Neural progenitor cell (in vitro differentiated cells): ENCODE data around the gene HMG20A. TPM values are rescaled to one million over a fixed set of nuclear protein-coding genes. Genes with fewer than 3 reads are reported as not detected.

Experiments
- DNase-seq: peaks from one replicate; pipeline ENCODE4 v3.0.0-alpha.2; 2016; ENCODE audit warnings: low spot score
- H2AFZ ChIP-seq: fragments of 200-600 bp; sonication (generic); replicated peaks from 2 replicates; pipeline ENCODE4 v1.6.1; 2016; ENCODE audit warnings: antibody characterized with exemption
- H3F3A ChIP-seq: fragments of 200-600 bp; sonication (generic); 2 replicates; pipeline ENCODE4 v1.6.1; 2016; ENCODE audit warnings: antibody characterized with exemption, low read depth
- H3K27ac ChIP-seq: fragments of 200-600 bp; sonication (generic); 2 replicates; pipeline ENCODE4 v1.5.1; 2016; ENCODE audit warnings: mild to moderate bottlenecking
- H3K27me3 ChIP-seq: fragments of 200-600 bp; sonication (generic); 2 replicates; pipeline ENCODE4 v1.6.1; 2016; ENCODE audit warnings: mild to moderate bottlenecking, moderate library complexity
- H3K36me3 ChIP-seq: fragments of 200-600 bp; sonication (generic); 2 replicates; pipeline ENCODE4 v1.5.1; 2016
- H3K4me1 ChIP-seq: fragments of 200-600 bp; sonication (generic); 2 replicates; pipeline ENCODE4 v1.6.1; 2016; ENCODE audit warnings: mixed run types
- H3K4me2 ChIP-seq: fragments of 200-600 bp; sonication (generic); 2 replicates; pipeline ENCODE4 v1.6.1; 2016
- H3K4me3 ChIP-seq: fragments of 200-600 bp; sonication (generic); 2 replicates; pipeline ENCODE4 v1.5.1; 2016
- H3K79me2 ChIP-seq: fragments of 200-600 bp; sonication (generic); 2 replicates; pipeline ENCODE4 v1.6.1; 2016; ENCODE audit warnings: low read depth
- H3K9ac ChIP-seq: fragments of 200-600 bp; sonication (generic); 2 replicates; pipeline ENCODE4 v1.6.1; 2016
- H3K9me3 ChIP-seq: fragments of 200-600 bp; sonication (generic); 2 replicates; pipeline ENCODE4 v1.5.1; 2016; ENCODE audit warnings: low read depth
- H4K20me1 ChIP-seq: fragments of 200-600 bp; sonication (generic); 2 replicates; pipeline ENCODE4 v1.6.1; 2016; ENCODE audit warnings: low read depth
- H3K27ac Mint-ChIP-seq: 3 replicates; pipeline ENCODE4 v1.8.0; 2021; ENCODE audit warnings: mixed read lengths
- H3K27me3 Mint-ChIP-seq: 2 replicates; pipeline ENCODE4 v1.8.0; 2022; ENCODE audit warnings: low read depth, mild to moderate bottlenecking, inconsistent platforms, moderate library complexity, mixed read lengths; ENCODE audit not compliant: insufficient read depth
- H3K36me3 Mint-ChIP-seq: 3 replicates; pipeline ENCODE4 v1.8.0; 2021; ENCODE audit warnings: mixed read lengths
- H3K4me1 Mint-ChIP-seq: 3 replicates; pipeline ENCODE4 v1.8.0; 2021; ENCODE audit warnings: mixed read lengths
- H3K4me3 Mint-ChIP-seq: 3 replicates; pipeline ENCODE4 v1.8.0; 2021; ENCODE audit warnings: mild to moderate bottlenecking, moderate library complexity, mixed read lengths
- H3K9me3 Mint-ChIP-seq: 3 replicates; pipeline ENCODE4 v1.8.0; 2020; ENCODE audit warnings: mixed read lengths
- CTCF ChIP-seq: fragments of 200-600 bp; sonication (generic); IDR thresholded peaks from 2 replicates; pipeline ENCODE4 v1.5.1; 2017; ENCODE audit warnings: antibody characterized with exemption, mild to moderate bottlenecking
- EZH2 ChIP-seq: fragments of 200-600 bp; sonication (generic); IDR thresholded peaks from 2 replicates; pipeline ENCODE4 v1.6.1; 2017; ENCODE audit warnings: antibody characterized with exemption, mild to moderate bottlenecking, moderate library complexity
- EZH2phosphoT487 ChIP-seq: fragments of 200-600 bp; sonication (generic); IDR thresholded peaks from 2 replicates; pipeline ENCODE4 v1.6.1; 2017; ENCODE audit warnings: antibody characterized with exemption
- total RNA-seq: library from RNA; depleted of rRNA; stranded (reverse); fragments of >200 nt; gene quantifications from 2 replicates; pipeline ENCODE4 v1.2.3, GENCODE V29; 2015; ENCODE audit warnings: low replicate concordance

The HMG20A gene
- total RNA-seq, 1 donor from 2014 or later, result 75.6 TPM

- Histone ChIP-seq H3K9ac (no peak overlapping the region), H4K20me1 (peaks cover 16% of the 10 kb centered on the region), H3F3A (no peaks in the 10 kb centered on the region), H3K27me3 (no peaks in the 10 kb centered on the region), H3K27ac (no peak overlapping the region), H3K36me3 (peaks cover 6% of the 10 kb centered on the region), H3K4me3 (no peak overlapping the region), H3K79me2 (peaks cover 70% of the 10 kb centered on the region), H3K9me3 (peaks cover 15% of the 10 kb centered on the region), H3K4me2 (no peak overlapping the region), H3K4me1 (no peaks in the 10 kb centered on the region), H2AFZ (no peak overlapping the region)
- no peak for DNase-seq
- H3K36me3 Mint-ChIP-seq, result peaks cover 6% of the 10 kb centered on the region
- H3K9me3 Mint-ChIP-seq, result peaks cover 21% of the 10 kb centered on the region
- H3K4me3 Mint-ChIP-seq, result no peak overlapping the region
- no peaks in the 10 kb centered on the region for H3K4me1 Mint-ChIP-seq
- no peak overlapping the region for H3K27ac Mint-ChIP-seq
- H3K27me3 Mint-ChIP-seq, result peaks cover 3% of the 10 kb centered on the region
- TF ChIP-seq EZH2phosphoT487, result no peak
- no peak for TF ChIP-seq EZH2
- no peak for TF ChIP-seq CTCF
Observed at GRCh38 chr15:77391372-77391951, 29.2 kb upstream of the HMG20A start.

GRCh38 chr15:77392762-77393470 is 27.8 kb upstream of the HMG20A start:
- peaks cover 15% of the 10 kb centered on the region for H3K9me3 ChIP-seq
- H3F3A ChIP-seq, result no peaks in the 10 kb centered on the region
- H4K20me1 ChIP-seq, result peaks cover 16% of the 10 kb centered on the region
- no peak overlapping the region for H3K27ac ChIP-seq
- no peaks in the 10 kb centered on the region for H3K4me1 ChIP-seq
- no peaks in the 10 kb centered on the region for H3K27me3 ChIP-seq
- no peak for DNase-seq
- H2AFZ ChIP-seq, result no peak overlapping the region
- no peak overlapping the region for H3K4me3 Mint-ChIP-seq
- no peak overlapping the region for H3K27ac Mint-ChIP-seq
- H3K79me2 ChIP-seq, result peaks cover 78% of the 10 kb centered on the region
- no peaks in the 10 kb centered on the region for H3K4me1 Mint-ChIP-seq
- no peak overlapping the region for H3K9ac ChIP-seq
- peaks cover 32% of the 10 kb centered on the region for H3K9me3 Mint-ChIP-seq
- no peak for TF ChIP-seq CTCF
- TF ChIP-seq EZH2, result no peak
- no peak for TF ChIP-seq EZH2phosphoT487
- no peak overlapping the region for H3K4me2 ChIP-seq
- peaks cover 6% of the 10 kb centered on the region for H3K36me3 Mint-ChIP-seq
- peaks cover 3% of the 10 kb centered on the region for H3K27me3 Mint-ChIP-seq
- no peak overlapping the region for H3K4me3 ChIP-seq
- H3K36me3 ChIP-seq, result peaks cover 6% of the 10 kb centered on the region

GRCh38 chr15:77393471-77393840 is 27.2 kb upstream of the HMG20A start:
- no peak overlapping the region for H2AFZ ChIP-seq
- DNase-seq, result no peak
- Mint-ChIP-seq H3K27me3 (peaks cover 3% of the 10 kb centered on the region), H3K4me3 (no peak overlapping the region), H3K9me3 (peaks cover 38% of the 10 kb centered on the region), H3K4me1 (no peaks in the 10 kb centered on the region), H3K36me3 (peaks cover 11% of the 10 kb centered on the region), H3K27ac (no peak overlapping the region)
- peaks cover 81% of the 10 kb centered on the region for H3K79me2 ChIP-seq
- TF ChIP-seq CTCF, result no peak
- TF ChIP-seq EZH2phosphoT487, result no peak
- no peak for TF ChIP-seq EZH2
- peaks cover 6% of the 10 kb centered on the region for H3K36me3 ChIP-seq
- no peak overlapping the region for H3K27ac ChIP-seq
- no peak overlapping the region for H3K4me3 ChIP-seq
- H4K20me1 ChIP-seq, result peaks cover 16% of the 10 kb centered on the region
- no peaks in the 10 kb centered on the region for H3F3A ChIP-seq
- H3K4me1 ChIP-seq, result no peaks in the 10 kb centered on the region
- H3K4me2 ChIP-seq, result no peak overlapping the region
- H3K9ac ChIP-seq, result no peak overlapping the region
- peaks cover 15% of the 10 kb centered on the region for H3K9me3 ChIP-seq
- no peaks in the 10 kb centered on the region for H3K27me3 ChIP-seq
